Cardiac fibroblast (primary cell): ENCODE data around the gene TRIM26.
"Not testable (repeated sequence)": the region's sequence is repeated elsewhere in the genome, so short reads cannot be mapped to it uniquely, and the experiment has no call there.

Experiments used
- DNase-seq, 2 donors: peaks; one replicate each; pipeline versions ENCODE4 v3.0.0 to v3.0.0-alpha.2; 2010; ENCODE audit warnings: low read depth in 2 of 2
- H3K4me3 ChIP-seq, 2 donors: replicated peaks in 1 of 2; 1 replicate in 1 of 2; 2 replicates in 1 of 2; pipeline ENCODE4 v1.5.1; 2011; ENCODE audit warnings: low read depth in 2 of 2, low read length in 2 of 2, mild to moderate bottlenecking in 2 of 2, moderate library complexity in 1 of 2
- TF ChIP-seq, protein P1 (sequence below): IDR thresholded peaks from one replicate; pipeline ENCODE4 v1.5.1; 2011; ENCODE audit warnings: low read depth, mild to moderate bottlenecking, low read length, inconsistent platforms

Gene TRIM26

DNA sequence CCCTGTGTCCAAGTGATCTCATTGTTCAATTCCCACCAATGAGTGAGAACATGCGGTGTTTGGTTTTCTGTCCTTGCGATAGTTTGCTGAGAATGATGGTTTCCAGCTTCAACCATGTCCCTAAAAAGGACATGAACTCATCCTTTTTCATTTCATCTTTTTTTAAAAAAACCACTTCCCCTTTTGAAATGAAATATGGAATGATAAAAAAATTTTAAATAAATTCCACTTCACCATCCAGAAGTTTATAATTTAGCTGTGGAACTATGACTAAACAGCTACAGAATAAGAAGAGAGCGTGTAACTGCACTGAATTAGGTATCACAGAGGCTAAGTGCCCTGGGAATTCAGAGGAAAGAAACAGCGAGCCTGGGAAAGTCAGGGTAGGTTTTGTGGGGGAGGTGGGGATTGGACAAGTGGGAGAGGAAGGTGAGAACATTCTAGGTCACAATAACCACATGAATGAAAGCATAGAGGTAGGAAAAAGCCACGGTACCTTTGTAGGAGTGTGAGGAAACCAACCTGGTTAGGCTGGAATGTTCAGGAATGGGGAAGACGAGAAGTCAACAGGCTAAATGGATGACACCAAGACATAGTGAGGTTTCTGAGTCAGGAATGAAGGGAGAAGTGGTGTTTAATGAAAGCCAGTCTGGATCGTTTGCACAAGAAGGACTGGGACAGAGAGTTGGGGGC, 63.2 kb downstream of the TRIM26 start:
- no peak for DNase-seq
- H3K4me3 ChIP-seq: no peak overlapping the region
- TF ChIP-seq, protein P1, sequence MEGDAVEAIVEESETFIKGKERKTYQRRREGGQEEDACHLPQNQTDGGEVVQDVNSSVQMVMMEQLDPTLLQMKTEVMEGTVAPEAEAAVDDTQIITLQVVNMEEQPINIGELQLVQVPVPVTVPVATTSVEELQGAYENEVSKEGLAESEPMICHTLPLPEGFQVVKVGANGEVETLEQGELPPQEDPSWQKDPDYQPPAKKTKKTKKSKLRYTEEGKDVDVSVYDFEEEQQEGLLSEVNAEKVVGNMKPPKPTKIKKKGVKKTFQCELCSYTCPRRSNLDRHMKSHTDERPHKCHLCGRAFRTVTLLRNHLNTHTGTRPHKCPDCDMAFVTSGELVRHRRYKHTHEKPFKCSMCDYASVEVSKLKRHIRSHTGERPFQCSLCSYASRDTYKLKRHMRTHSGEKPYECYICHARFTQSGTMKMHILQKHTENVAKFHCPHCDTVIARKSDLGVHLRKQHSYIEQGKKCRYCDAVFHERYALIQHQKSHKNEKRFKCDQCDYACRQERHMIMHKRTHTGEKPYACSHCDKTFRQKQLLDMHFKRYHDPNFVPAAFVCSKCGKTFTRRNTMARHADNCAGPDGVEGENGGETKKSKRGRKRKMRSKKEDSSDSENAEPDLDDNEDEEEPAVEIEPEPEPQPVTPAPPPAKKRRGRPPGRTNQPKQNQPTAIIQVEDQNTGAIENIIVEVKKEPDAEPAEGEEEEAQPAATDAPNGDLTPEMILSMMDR: no peak

DNA sequence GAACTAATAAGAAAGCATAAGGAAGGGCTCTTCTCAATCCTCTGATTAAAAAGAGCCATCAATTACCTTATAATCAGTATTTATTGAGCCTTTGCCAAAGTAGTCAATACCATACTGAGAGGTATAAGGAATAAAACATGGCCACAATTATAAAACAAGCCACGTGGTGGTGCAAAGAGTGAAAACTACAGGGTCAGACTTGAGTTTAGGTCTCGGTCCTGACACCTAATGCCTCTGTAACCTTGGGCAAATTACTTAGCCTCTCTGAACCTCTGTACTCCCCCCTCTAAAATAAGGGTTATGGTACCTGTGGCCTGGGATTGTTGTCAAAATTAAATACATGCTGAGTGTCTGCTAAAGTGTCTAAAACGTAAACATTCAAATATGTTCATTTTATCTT, 64.0 kb downstream of the TRIM26 start:
- TF ChIP-seq, protein P1: no peak

DNA sequence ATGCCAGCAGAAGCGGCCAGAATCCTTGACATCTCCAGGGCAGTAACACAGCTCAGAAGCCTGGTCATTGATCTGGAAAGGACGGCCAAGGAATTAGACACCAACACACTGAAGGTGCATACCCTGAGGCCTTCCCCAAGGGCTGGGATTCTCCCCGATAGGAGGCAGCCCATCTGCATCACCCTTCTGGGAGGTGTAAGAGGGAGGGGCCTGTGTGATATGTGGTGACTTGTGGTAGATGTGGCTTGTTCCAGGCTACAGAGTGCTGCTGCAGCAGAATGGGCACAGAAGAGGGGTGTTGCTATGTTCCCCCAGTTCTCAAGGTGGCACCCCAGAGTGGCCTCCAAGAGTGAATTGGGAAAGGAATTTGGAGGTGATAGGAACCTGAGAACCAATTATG, 66.1 kb downstream of the TRIM26 start:
- H3K4me3 ChIP-seq: no peak overlapping the region
- no peak for DNase-seq
- TF ChIP-seq, protein P1: no peak

More for the DNA sequence above, 64.0 kb downstream of the TRIM26 start:
- H3K4me3 ChIP-seq: no peak overlapping the region
- DNase-seq: no peak

DNA sequence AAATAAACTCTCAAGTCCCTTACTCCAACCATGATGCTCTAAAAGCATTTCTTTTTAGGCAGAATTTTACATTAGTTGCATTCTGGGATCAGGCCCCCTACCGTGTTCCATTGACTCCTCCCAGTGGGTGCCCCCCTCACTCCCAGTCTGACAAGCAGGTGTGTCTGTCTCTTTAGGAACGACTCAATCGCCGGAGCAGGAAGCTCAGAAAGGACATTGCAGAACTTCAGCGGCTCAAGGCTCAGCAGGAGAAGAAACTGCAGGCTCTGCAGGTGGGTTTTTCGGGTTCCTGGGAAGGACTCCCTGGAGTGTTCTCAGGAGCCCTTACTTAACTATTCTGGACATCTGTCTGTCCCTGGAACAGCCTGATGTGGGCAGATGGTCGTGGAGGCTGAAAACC, 67.4 kb downstream of the TRIM26 start:
- no peak overlapping the region for H3K4me3 ChIP-seq
- no peak for DNase-seq
- TF ChIP-seq, protein P1: no peak

DNA sequence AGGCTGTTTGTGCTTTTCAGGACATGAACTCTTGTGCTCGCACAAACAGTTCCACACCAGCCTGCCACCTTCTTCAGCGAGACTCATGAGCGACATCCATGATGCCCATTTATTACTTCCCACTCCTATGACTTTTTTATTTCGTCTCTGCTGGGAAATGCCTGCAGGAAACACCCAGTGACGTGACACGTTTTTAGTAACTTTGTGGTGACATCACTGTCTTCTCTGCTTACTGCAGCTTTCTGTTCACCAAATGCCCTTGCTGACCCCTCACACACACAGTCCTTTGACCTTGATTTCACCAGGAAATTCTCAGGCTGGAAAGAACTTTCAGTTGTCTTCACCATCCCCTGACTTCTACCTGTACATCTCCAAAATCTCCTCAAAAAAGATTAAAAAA, 68.4 kb downstream of the TRIM26 start:
- TF ChIP-seq, protein P1: no peak
- no peak for DNase-seq
- no peak overlapping the region for H3K4me3 ChIP-seq

DNA sequence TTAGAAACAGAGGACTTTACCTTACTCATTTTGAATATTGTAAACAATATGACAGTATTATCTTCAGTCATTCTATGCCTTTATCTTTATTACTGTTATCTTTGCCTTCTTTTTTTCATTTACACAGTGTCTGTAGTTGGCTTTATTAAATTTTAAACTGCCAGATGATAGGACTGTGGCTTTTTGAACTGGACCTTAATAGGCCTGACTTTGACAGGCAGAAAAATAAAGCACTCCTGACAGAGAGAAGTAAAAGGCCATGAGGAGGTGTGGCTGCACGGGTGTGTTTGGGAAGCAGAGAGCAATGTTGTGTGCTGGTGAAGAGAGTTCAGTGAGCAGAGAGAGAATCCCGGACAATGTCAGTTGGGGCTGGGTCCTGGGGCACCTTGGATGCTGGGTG, 69.4 kb downstream of the TRIM26 start:
- TF ChIP-seq, protein P1: no peak
- H3K4me3 ChIP-seq: no peak overlapping the region
- DNase-seq: no peak

DNA sequence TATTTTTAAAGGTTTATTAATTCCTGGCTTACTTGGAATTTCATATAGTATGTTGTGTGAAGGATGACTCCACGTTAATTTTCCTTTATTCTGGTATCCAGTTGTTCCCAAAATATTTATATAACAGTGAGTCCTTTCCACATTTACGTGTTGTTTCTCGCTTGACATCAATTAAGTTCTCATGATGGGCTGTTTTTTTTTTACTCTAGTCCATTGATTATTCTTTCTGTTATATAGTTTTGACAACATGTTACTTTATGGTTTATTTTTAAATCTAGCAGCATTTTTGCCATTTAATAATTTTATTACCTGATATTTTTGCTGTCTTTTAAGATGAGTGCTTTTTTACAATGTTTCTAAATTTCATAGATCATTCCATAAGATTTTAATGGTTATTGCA, 70.5 kb downstream of the TRIM26 start:
- no peak for DNase-seq
- TF ChIP-seq, protein P1: no peak
- no peak overlapping the region for H3K4me3 ChIP-seq

DNA sequence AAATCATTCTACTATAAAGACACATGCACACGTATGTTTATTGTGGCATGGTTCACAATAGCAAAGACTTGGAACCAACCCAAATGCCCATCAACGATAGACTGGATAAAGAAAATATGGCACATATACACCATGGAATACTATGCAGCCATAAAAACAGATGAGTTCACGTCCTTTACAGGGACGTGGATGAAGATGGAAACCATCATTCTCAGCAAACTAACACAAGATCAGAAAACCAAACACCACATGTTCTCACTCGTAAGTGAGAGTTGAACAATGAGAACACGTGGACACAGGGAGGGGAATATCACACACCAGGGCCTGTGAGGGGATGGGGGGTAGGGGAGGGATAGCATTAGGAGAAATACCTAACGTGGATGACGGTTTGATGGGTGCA, 73.0 kb downstream of the TRIM26 start:
- not testable (repeated sequence) for H3K4me3 ChIP-seq, DNase-seq
